ENCODE results near the gene RPLP1.
"Not testable (repeated sequence)": the region's sequence is repeated elsewhere in the genome, so short reads cannot be mapped to it uniquely, and the experiment has no call there.

The RPLP1 gene

DNA sequence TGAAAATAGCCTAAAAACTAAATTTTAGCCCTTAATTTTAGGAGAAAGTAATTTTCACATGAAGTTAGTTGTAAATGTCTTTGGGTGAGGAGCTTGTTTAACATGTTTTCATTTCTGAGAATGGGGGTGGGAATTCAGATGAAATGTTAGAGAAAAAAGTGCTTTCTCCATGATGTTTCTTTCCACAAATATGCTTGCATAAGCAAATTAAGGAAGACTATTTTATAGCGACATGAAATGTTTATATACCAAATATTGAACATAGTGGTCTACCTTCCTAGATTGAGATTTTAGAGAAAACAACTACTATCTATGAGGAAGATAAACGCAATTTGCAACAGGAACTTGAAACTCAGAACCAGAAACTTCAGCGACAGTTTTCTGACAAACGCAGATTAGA, 13.0 kb upstream of the RPLP1 start:
- TF ChIP-seq, protein P1, sequence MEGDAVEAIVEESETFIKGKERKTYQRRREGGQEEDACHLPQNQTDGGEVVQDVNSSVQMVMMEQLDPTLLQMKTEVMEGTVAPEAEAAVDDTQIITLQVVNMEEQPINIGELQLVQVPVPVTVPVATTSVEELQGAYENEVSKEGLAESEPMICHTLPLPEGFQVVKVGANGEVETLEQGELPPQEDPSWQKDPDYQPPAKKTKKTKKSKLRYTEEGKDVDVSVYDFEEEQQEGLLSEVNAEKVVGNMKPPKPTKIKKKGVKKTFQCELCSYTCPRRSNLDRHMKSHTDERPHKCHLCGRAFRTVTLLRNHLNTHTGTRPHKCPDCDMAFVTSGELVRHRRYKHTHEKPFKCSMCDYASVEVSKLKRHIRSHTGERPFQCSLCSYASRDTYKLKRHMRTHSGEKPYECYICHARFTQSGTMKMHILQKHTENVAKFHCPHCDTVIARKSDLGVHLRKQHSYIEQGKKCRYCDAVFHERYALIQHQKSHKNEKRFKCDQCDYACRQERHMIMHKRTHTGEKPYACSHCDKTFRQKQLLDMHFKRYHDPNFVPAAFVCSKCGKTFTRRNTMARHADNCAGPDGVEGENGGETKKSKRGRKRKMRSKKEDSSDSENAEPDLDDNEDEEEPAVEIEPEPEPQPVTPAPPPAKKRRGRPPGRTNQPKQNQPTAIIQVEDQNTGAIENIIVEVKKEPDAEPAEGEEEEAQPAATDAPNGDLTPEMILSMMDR (IDR thresholded peaks at IDR 0.05; ENCODE audit: extremely low read depth, missing control alignments), result no peak

DNA sequence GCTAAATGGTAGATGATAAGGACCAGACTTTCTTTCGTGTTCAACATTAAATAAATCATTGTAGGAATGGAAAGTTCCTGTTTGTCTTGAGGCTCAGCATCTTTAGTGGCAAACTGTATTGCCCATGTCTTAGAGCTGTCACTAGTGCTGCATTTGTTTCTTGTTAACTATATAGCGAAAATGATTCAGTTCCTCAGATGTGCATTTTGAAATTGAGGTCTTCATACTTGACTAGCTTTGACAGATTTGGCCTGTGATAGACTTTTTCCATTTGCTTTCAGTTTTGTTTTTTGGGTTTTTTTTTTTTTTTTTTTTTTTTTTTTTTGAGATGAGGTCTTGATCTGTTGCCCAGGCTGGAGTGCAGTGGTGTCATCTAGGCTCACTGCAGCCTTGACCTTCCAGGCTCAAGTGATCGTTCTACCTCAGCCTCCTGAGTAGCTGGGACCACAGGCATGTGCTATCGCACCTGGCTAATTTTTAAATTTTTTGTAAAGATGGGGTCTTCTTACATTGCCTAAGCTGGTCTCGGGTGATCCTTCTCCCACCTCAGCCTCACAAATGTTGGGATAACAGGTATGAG, 9.5 kb upstream of the RPLP1 start:
- TF ChIP-seq, protein P1 (IDR thresholded peaks at IDR 0.05; ENCODE audit: extremely low read depth, missing control alignments), result no peak

More for the DNA sequence above, 13.0 kb upstream of the RPLP1 start:
- DNase-seq (ENCODE audit: low spot score), result no peak

DNA sequence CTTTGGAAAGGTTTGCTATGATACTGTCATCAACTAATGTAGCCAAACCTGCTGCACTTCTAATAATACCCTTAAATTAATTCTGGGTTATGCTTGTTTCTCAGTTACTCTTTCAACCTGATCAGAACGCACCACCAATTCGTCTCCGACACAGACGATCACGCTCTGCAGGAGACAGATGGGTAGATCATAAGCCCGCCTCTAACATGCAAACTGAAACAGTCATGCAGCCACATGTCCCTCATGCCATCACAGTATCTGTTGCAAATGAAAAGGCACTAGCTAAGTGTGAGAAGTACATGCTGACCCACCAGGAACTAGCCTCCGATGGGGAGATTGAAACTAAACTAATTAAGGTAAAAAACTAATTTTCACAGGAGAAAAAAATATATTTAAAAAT, 7.9 kb upstream of the RPLP1 start:
- no peak for DNase-seq (ENCODE audit: low spot score)
- TF ChIP-seq, protein P1 (IDR thresholded peaks at IDR 0.05; ENCODE audit: extremely low read depth, missing control alignments), result no peak

More for the DNA sequence above, 9.5 kb upstream of the RPLP1 start:
- DNase-seq (ENCODE audit: low spot score), result peak; percentile 38

DNA sequence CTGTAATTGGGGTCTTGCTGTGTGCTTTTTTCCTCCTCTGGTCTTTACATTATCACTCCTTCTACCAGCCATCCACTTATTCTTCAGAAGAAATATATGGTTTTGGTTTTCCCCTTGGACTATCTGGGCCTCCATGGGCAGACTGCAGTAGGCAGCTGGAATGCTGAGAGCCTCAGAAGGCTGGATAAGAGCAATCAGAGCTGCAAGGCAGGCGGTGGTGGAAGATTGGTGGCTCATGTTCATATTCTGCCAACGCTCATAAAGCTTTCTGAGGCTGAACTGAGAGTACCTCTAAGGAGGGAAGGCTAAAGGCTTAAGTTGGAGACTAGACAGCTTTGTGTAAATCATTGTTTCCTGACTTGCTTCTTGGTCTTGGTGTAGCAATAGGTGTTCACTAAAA, 5.7 kb upstream of the RPLP1 start:
- TF ChIP-seq, protein P1 (IDR thresholded peaks at IDR 0.05; ENCODE audit: extremely low read depth, missing control alignments), result no peak
- DNase-seq (ENCODE audit: low spot score), result no peak

DNA sequence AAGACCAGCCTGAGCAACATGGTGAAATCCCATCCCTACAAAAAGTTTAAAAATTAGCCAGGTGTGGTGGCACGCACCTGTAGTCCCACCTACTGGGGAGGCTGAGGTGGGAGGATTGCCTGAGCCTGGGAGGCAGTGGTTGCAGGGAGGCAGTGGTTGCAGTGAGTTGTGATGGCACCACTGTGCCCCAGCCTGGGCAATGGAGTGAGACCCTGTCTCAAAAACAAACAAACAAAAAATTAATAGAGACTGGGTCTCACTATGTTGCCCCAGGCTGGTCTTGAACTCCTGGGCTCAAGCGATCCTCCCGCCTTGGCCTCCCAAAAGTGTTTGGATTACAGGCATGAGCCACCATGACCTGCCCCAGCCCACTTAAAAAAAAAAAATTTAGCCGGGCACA, 2.4 kb upstream of the RPLP1 start:
- DNase-seq (ENCODE audit: low spot score), result not testable (repeated sequence)

DNA sequence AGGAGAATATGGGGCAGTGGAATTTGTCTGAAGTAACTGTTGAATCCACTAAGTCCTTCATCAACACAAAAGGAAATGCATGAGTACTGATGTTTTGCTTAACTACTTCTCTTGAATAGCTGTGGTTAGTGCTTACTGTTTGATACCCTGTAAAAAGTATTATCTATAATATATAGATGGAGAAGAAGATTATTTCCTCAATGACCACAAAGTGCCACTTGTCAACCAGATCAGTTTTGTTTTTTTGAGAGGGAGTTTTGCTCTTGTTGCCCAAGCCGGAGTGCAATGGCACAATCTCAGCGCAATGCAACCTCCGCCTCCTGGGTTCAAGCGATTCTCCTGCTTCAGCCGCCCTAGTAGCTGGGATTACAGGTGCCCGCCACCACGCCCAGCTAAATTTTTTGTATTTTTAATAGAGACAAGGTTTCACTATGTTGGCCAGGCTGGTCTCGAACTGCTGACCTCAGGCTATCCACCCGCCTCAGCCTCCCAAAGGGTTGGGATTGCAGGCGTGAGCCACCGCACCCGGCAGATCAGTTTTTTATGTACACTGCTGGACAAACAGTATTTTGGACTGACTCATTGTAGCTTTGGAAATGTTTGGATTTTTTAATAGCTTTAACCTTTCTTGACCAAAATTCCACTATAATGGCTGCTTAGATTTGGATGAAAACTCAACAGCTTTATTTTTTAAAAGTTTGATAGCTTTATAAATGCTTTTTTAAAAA, 1.5 kb upstream of the RPLP1 start:
- TF ChIP-seq, protein P1 (IDR thresholded peaks at IDR 0.05; ENCODE audit: extremely low read depth, missing control alignments), result no peak
- DNase-seq (ENCODE audit: low spot score), result no peak

DNA sequence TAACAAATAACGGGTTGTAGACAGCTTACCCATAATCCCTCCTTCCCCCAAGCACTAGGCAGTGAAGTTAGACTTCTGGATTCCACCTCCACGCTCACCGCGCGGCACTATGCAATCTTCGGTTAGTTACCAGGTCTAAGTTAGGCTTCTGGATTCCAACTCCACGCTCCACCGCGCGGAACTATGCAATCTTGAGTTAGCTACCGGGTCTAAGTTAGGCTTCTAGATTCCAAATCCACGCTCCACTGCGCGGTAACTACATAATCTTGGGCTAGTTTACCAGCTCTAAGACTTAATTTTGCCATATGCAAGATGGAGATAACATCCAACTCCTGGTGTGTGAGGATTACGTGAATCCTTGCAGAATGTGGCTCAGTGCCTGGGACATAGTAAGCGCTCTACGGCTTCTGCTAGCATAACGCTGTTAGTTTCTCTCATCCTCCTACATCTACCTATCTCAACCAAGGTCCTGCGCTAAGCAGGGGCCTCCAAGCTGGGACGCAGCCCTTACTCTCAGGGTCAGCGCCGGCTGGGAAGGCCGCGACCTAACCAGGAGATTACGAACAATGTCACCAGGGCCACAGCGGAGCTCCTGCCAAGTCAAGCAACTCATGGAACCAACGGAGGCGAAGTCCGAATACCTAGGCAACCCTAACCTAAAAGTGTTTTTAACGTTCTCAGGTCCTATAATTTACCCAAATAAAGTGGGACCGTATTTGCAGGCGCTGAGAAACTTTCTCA, 497 bp upstream of the RPLP1 start:
- TF ChIP-seq, protein P1 (IDR thresholded peaks at IDR 0.05; ENCODE audit: extremely low read depth, missing control alignments), result no peak
- DNase-seq (ENCODE audit: low spot score), result no peak

Data from GM20000 (cell line).